ENCODE measurements around the gene DALRD3.

DALRD3 gene

GRCh38 chr3:49017971-49018706 is at the start of gene DALRD3:
Gene DALRD3, minus strand, starts transcription at chr3:49018580. Its CDS starts 16 bp downstream, at chr3:49018564.
- H3K4me3 ChIP-seq (ENCODE audit: low read depth, low read length): peak within 1 kb of the TSS; percentile 74
- no peak for DNase-seq (ENCODE audit: low read depth)
- TF ChIP-seq CTCF (IDR thresholded peaks at IDR 0.05; ENCODE audit: control insufficient read depth, extremely low read depth, insufficient read depth): no peak

DNA sequence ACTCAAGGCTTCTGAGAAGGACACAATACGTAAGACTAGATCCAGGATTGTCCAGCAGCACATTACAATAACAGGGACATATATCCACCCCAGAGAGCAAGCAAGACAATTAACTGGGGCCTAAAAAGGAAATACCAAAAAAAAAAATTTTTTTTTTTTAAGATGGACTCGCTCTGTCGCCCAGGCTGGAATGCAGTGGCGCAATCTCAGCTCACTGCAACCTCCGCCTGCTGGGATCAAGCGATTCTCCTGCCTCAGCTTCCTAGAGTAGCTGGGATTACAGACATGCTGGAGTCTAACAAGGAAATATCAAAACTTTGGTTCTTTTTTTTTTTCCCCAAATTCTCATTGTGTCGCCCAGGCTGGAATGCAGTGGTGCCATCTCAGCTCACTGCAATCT is 39.6 kb upstream of the DALRD3 start:
- no peak for TF ChIP-seq CTCF (IDR thresholded peaks at IDR 0.05; ENCODE audit: control insufficient read depth, extremely low read depth, insufficient read depth)
- no peak for DNase-seq (ENCODE audit: low read depth)
- H3K4me3 ChIP-seq (ENCODE audit: low read depth, low read length): no peak overlapping the region

DNA sequence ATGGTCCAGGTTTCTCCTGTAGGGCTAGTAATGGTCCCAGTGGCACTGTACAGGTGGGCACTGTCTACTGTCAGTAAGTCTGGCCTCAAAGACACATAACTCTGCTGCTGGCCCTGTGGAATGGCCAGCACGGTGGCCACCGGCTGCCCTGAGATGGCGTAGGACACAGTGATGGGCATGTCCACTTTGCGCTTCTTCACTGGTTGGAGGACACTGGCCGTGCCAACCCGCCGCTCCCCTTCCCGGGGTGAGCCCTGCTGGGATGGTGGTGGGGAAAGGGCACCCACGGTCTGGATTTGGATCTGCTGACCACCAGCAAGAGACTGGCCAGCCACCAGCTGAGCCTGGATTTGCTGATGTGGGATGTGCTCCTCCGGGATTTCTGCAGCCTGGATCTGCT is 38.9 kb upstream of the DALRD3 start:
- no peak for TF ChIP-seq CTCF (IDR thresholded peaks at IDR 0.05; ENCODE audit: control insufficient read depth, extremely low read depth, insufficient read depth)
- no peak for DNase-seq (ENCODE audit: low read depth)
- H3K4me3 ChIP-seq (ENCODE audit: low read depth, low read length): no peak overlapping the region

DNA sequence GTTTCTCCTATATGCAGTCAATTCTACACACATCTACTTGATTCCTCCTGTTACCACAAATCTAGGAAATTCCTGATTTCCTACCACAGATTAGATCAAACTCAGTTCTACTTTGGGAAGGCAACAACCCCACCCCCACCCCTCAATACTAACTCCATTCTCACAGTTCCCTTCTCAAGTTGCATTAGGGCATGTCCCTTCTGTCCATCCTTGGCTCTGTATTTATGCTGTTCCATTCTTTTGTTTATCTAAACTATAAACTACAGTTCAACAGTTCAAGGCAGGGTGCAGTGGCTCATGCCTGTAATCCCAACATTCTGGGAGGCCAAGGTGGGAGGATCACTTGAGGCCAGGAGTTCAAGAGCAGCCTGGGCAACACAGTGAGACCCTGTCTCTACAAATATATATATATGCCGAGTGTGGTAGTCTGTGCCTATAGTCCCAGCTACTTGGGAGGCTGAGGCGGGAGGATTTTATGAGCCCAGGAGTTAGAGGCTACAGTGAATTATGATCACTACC is 36.0 kb upstream of the DALRD3 start:
- DNase-seq (ENCODE audit: low read depth): no peak
- TF ChIP-seq CTCF (IDR thresholded peaks at IDR 0.05; ENCODE audit: control insufficient read depth, extremely low read depth, insufficient read depth): no peak
- no peak overlapping the region for H3K4me3 ChIP-seq (ENCODE audit: low read depth, low read length)

DNA sequence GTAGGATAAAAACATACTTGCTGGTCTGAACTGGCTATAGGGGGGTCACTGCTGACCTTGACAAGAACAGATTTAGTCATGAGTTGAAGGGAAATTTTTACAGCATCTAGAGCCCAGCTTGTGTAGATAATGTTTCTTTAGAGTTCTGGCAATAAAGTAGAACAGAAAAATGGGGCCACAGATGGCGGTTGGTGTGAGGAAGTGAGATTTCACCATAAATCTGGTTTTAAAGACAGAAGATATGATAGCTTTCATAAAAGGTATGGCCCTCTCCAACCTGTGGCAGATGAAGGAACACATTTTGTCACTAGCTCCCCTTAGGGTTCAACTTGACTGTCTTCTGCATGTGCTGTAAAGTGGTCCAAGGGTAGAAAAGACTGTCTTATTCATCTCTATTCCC is 35.2 kb upstream of the DALRD3 start:
- H3K4me3 ChIP-seq (ENCODE audit: low read depth, low read length): no peak overlapping the region
- no peak for DNase-seq (ENCODE audit: low read depth)
- TF ChIP-seq CTCF (IDR thresholded peaks at IDR 0.05; ENCODE audit: control insufficient read depth, extremely low read depth, insufficient read depth): no peak

DNA sequence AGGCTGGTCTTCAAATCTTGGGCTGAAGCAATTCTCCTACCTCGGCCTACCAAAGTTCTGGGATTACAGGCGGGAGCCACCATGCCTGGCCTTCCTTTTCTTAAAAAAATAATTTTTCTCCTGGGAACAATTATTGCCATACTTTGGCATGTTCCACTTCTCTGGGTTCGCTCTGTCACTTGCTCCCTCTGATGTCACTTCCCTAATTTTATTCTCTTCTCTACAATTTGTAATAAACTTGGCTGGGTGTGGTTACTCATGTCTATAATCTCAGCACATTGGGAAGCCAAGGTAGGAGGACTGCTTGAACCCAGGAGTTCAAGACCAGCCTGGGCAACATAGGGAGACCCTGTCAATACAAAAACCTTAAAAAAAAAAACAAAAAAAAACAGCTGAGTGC is 16.9 kb upstream of the DALRD3 start:
- TF ChIP-seq CTCF (IDR thresholded peaks at IDR 0.05; ENCODE audit: control insufficient read depth, extremely low read depth, insufficient read depth): no peak
- no peak overlapping the region for H3K4me3 ChIP-seq (ENCODE audit: low read depth, low read length)
- DNase-seq (ENCODE audit: low read depth): no peak

GRCh38 chr3:49034650-49035049 is 16.3 kb upstream of the DALRD3 start:
- no peak for DNase-seq (ENCODE audit: low read depth)
- no peak overlapping the region for H3K4me3 ChIP-seq (ENCODE audit: low read depth, low read length)
- TF ChIP-seq CTCF (IDR thresholded peaks at IDR 0.05; ENCODE audit: control insufficient read depth, extremely low read depth, insufficient read depth): no peak

Measured in LNCaP clone FGC (cell line).